HEK293 (cell line): ENCODE results near the gene GARRE1.

Source experiments
- PRDM1 ChIP-seq: fragments of 450-650 bp; formaldehyde crosslinking; IDR thresholded peaks from 2 replicates; pipeline ENCODE4; 2016; ENCODE audit warnings: missing biosample characterization, missing genetic modification characterization
- ZNF24 ChIP-seq: fragments of 450-650 bp; formaldehyde crosslinking; IDR thresholded peaks from 2 replicates; pipeline ENCODE4 v1.5.1; 2016; ENCODE audit warnings: missing biosample characterization, missing genetic modification characterization
- ZNF48 ChIP-seq: fragments of 450-650 bp; formaldehyde crosslinking; IDR thresholded peaks from 2 replicates; pipeline ENCODE4 v1.5.1; 2016; ENCODE audit warnings: missing biosample characterization, missing genetic modification characterization
- ZNF510 ChIP-seq: fragments of 450-650 bp; formaldehyde crosslinking; IDR thresholded peaks from 2 replicates; pipeline ENCODE4 v1.5.1; 2018; ENCODE audit warnings: mild to moderate bottlenecking, missing genetic modification characterization, missing biosample characterization; ENCODE audit not compliant: insufficient replicate concordance
- ZNF610 ChIP-seq: fragments of 450-650 bp; formaldehyde crosslinking; IDR thresholded peaks from 2 replicates; pipeline ENCODE4 v1.5.1; 2016; ENCODE audit warnings: missing biosample characterization, missing genetic modification characterization, borderline replicate concordance
- ZNF792 ChIP-seq: fragments of 450-650 bp; formaldehyde crosslinking; IDR thresholded peaks from 2 replicates; pipeline ENCODE4 v1.5.1; 2016; ENCODE audit warnings: missing biosample characterization, missing genetic modification characterization
- TF ChIP-seq, protein P1 (sequence below): fragments of 450-650 bp; formaldehyde crosslinking; IDR thresholded peaks from 2 replicates; pipeline ENCODE4 v1.5.1; 2016; ENCODE audit warnings: missing biosample characterization, missing genetic modification characterization
- TF ChIP-seq, protein P2 (sequence below): fragments of 450-650 bp; IDR thresholded peaks from 2 replicates; pipeline ENCODE4 v1.5.1; 2018; ENCODE audit warnings: missing biosample characterization, mild to moderate bottlenecking, missing genetic modification characterization
- TF ChIP-seq, protein P3 (sequence below): fragments of 450-650 bp; formaldehyde crosslinking; IDR thresholded peaks from 2 replicates; pipeline ENCODE4 v1.5.1; 2017; ENCODE audit warnings: missing biosample characterization, missing genetic modification characterization

DNA sequence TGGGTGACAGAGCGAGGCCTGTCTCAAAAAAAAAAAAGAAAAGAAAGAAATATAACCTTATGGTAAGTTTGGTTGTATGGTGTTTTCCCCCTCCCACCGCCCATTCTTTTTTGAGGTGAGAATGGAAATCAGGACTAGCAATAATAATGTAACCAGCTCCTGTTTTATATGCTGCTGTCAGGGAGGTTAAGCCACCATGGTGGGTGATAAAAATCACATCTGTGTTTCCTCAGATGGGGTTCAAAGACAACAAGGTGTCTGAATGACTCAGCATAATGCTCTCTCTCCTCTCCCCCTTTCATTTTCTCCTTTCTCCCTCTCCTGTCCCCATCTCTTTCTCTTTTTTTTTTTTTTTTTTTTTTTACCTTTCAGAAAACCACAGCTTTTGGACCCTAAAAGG is 28.3 kb upstream of the GARRE1 start:
- TF ChIP-seq, protein P1, sequence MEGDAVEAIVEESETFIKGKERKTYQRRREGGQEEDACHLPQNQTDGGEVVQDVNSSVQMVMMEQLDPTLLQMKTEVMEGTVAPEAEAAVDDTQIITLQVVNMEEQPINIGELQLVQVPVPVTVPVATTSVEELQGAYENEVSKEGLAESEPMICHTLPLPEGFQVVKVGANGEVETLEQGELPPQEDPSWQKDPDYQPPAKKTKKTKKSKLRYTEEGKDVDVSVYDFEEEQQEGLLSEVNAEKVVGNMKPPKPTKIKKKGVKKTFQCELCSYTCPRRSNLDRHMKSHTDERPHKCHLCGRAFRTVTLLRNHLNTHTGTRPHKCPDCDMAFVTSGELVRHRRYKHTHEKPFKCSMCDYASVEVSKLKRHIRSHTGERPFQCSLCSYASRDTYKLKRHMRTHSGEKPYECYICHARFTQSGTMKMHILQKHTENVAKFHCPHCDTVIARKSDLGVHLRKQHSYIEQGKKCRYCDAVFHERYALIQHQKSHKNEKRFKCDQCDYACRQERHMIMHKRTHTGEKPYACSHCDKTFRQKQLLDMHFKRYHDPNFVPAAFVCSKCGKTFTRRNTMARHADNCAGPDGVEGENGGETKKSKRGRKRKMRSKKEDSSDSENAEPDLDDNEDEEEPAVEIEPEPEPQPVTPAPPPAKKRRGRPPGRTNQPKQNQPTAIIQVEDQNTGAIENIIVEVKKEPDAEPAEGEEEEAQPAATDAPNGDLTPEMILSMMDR (tag by site-specific recombination), result no peak
- no peak for TF ChIP-seq ZNF48
- no peak for TF ChIP-seq ZNF792
- TF ChIP-seq, protein P2, sequence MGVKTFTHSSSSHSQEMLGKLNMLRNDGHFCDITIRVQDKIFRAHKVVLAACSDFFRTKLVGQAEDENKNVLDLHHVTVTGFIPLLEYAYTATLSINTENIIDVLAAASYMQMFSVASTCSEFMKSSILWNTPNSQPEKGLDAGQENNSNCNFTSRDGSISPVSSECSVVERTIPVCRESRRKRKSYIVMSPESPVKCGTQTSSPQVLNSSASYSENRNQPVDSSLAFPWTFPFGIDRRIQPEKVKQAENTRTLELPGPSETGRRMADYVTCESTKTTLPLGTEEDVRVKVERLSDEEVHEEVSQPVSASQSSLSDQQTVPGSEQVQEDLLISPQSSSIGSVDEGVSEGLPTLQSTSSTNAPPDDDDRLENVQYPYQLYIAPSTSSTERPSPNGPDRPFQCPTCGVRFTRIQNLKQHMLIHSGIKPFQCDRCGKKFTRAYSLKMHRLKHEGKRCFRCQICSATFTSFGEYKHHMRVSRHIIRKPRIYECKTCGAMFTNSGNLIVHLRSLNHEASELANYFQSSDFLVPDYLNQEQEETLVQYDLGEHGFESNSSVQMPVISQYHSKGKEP (tag by site-specific recombination), result no peak
- TF ChIP-seq ZNF610 (tag by site-specific recombination), result no peak
- TF ChIP-seq ZNF24 (tag by site-specific recombination), result no peak
- no peak for TF ChIP-seq ZNF510 (tag by site-specific recombination)
- TF ChIP-seq PRDM1 (tag by site-specific recombination), result peak; percentile 99
- TF ChIP-seq, protein P3, sequence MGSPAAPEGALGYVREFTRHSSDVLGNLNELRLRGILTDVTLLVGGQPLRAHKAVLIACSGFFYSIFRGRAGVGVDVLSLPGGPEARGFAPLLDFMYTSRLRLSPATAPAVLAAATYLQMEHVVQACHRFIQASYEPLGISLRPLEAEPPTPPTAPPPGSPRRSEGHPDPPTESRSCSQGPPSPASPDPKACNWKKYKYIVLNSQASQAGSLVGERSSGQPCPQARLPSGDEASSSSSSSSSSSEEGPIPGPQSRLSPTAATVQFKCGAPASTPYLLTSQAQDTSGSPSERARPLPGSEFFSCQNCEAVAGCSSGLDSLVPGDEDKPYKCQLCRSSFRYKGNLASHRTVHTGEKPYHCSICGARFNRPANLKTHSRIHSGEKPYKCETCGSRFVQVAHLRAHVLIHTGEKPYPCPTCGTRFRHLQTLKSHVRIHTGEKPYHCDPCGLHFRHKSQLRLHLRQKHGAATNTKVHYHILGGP, result no peak
